Measurements from ENCODE around the gene ZNF532. TPM values are rescaled to one million over a fixed set of nuclear protein-coding genes. Genes with fewer than 3 reads are reported as not detected.

Gene ZNF532
- total and polyA plus RNA-seq, 12 donors: 11.6 to 34.8 (median 22.6) TPM

- Histone ChIP-seq H3K4me3 (no peak overlapping the region), H3K27ac (no peak overlapping the region), H3K27me3 (no peaks in the 10 kb centered on the region), H3K9me3 (replicated peaks in 1 of 3) (no peaks in the 10 kb centered on the region), H3K36me3 (replicated peaks in 1 of 2) (peaks cover 0 to 31% of the 10 kb centered on the region in 2 donors), H3K4me1 (replicated peaks in 1 of 2) (peaks cover 0 to 4% of the 10 kb centered on the region in 2 donors)
- 82 to 91% (median 84%) methylated on average over 10 of the region's 10 CpGs for WGBS, 4 donors
- intact Hi-C loops (cut with DNase I): no loop called here
- no peak for TF ChIP-seq POLR2A (IDR thresholded peaks at IDR 0.05)
- no peak for DNase-seq
Observed at GRCh38 chr18:58977223-58977622, 112.5 kb downstream of the ZNF532 start.

DNA sequence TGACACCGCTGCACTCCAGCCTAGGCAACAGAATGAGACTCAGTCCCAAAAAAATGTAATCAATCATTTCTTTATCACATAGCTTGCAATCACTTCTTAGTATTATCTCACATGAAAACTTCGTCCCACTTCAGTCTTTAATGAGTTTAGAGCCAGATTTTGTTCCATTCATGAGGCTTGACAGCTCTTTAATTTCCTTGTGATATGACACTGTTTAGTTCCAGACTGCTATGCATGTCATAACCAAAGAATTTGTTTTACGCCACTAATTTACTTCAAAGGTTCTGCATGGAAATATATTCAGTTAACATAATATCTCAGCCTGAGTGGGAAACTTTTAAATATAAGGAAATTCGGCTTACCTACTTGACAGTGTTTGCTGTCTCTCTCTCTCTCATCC, 113.1 kb downstream of the ZNF532 start:
- TF ChIP-seq CTCF (IDR thresholded peaks at IDR 0.05) (no peak), POLR2A (IDR thresholded peaks at IDR 0.05) (no peak)

DNA sequence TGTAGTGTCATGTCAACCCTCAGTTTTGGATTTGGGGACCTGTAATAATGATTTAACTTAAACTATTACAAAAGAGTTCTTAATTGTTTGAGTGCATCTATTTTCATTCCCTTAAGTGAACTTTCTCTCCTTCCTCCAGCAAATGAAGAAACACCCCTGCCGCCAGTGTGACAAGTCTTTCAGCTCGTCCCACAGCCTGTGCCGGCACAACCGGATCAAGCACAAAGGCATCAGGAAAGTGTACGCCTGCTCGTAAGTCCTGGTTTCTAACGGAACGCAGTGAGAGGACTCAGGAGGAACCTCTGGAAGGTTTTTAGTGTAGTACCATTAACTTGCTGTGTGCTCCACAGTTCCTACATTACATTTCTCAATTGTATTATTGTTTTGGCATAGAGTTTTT, 114.2 kb downstream of the ZNF532 start:
- peaks cover 0 to 4% of the 10 kb centered on the region in 2 donors for H3K4me1 ChIP-seq (replicated peaks in 1 of 2)
- peaks cover 0 to 44% of the 10 kb centered on the region in 2 donors for H3K36me3 ChIP-seq (replicated peaks in 1 of 2)
- DNase-seq: no peak
- H3K9me3 ChIP-seq (replicated peaks in 1 of 3): no peaks in the 10 kb centered on the region
- no peaks in the 10 kb centered on the region for H3K27me3 ChIP-seq
- H3K27ac ChIP-seq: no peak overlapping the region
- H3K4me3 ChIP-seq: no peak overlapping the region
- intact Hi-C loops (cut with DNase I): no loop called here
- WGBS, 4 donors: 93 to 95% (median 94%) methylated on average over 8 of the region's 8 CpGs
- TF ChIP-seq POLR2A (IDR thresholded peaks at IDR 0.05): no peak
- TF ChIP-seq CTCF (IDR thresholded peaks at IDR 0.05): no peak

More for the DNA sequence above, 113.1 kb downstream of the ZNF532 start:
- peaks cover 0 to 4% of the 10 kb centered on the region in 2 donors for H3K4me1 ChIP-seq (replicated peaks in 1 of 2)
- intact Hi-C loops (cut with DNase I): no loop called here
- no peaks in the 10 kb centered on the region for H3K27me3 ChIP-seq
- H3K9me3 ChIP-seq (replicated peaks in 1 of 3): no peaks in the 10 kb centered on the region
- no peak for DNase-seq
- whole genome bisulfite sequencing, 4 donors: 72 to 78% (median 76%) methylated on average over 4 of the region's 4 CpGs
- H3K36me3 ChIP-seq (replicated peaks in 1 of 2): peaks cover 0 to 37% of the 10 kb centered on the region in 2 donors
- no peak overlapping the region for H3K27ac ChIP-seq
- H3K4me3 ChIP-seq: no peak overlapping the region

GRCh38 chr18:58979615-58980014, 114.9 kb downstream of the ZNF532 start:
- no peak for DNase-seq
- Histone ChIP-seq H3K4me1 (replicated peaks in 1 of 2) (peaks cover 0 to 4% of the 10 kb centered on the region in 2 donors), H3K36me3 (replicated peaks in 1 of 2) (peaks cover 0 to 51% of the 10 kb centered on the region in 2 donors), H3K4me3 (no peak overlapping the region), H3K27ac (no peak overlapping the region), H3K9me3 (replicated peaks in 1 of 3) (no peaks in the 10 kb centered on the region), H3K27me3 (no peaks in the 10 kb centered on the region)
- intact Hi-C loops (cut with DNase I): no loop called here
- TF ChIP-seq CTCF (IDR thresholded peaks at IDR 0.05) (no peak), POLR2A (IDR thresholded peaks at IDR 0.05) (no peak)
- 93 to 100% (median 95%) methylated on average over 2 to 6 of the region's 6 CpGs for WGBS, 4 donors

GRCh38 chr18:58980991-58981390, 116.3 kb downstream of the ZNF532 start:
- Histone ChIP-seq H3K9me3 (replicated peaks in 1 of 3) (no peaks in the 10 kb centered on the region), H3K4me1 (replicated peaks in 1 of 2) (peaks cover 0 to 3% of the 10 kb centered on the region in 2 donors), H3K27me3 (no peaks in the 10 kb centered on the region), H3K4me3 (no peak overlapping the region), H3K36me3 (replicated peaks in 1 of 2) (peaks cover 0 to 51% of the 10 kb centered on the region in 2 donors), H3K27ac (no peak overlapping the region)
- no peak for DNase-seq
- intact Hi-C loops (cut with DNase I): no loop called here
- WGBS, 4 donors: 87 to 93% (median 90%) methylated on average over 4 of the region's 4 CpGs
- TF ChIP-seq CTCF (IDR thresholded peaks at IDR 0.05) (no peak), POLR2A (IDR thresholded peaks at IDR 0.05) (no peak)
